ENCODE measurements around the gene CFAP97D2.

CFAP97D2 gene

DNA sequence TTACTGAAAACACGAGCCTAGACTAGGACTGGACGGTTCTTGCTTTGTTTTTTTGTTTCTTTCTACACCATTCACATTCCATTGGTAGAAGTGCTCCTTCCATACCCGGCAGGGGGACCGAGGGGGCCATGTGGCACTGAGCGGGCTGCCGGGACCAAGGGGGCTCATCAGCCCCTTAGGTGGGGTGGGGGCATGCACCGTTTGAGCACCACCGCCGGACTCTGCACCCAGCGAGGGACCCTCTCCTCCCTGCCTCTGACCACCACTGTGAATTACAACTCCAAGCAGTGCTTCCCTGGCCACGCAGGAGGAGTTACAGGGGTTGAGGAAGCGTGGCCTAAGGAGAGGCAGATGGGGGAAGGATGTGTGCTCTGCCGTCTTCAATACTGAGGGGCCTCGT lies 15.0 kb upstream of the CFAP97D2 start:
- ATAC-seq: no peak
- TF ChIP-seq, protein P1, sequence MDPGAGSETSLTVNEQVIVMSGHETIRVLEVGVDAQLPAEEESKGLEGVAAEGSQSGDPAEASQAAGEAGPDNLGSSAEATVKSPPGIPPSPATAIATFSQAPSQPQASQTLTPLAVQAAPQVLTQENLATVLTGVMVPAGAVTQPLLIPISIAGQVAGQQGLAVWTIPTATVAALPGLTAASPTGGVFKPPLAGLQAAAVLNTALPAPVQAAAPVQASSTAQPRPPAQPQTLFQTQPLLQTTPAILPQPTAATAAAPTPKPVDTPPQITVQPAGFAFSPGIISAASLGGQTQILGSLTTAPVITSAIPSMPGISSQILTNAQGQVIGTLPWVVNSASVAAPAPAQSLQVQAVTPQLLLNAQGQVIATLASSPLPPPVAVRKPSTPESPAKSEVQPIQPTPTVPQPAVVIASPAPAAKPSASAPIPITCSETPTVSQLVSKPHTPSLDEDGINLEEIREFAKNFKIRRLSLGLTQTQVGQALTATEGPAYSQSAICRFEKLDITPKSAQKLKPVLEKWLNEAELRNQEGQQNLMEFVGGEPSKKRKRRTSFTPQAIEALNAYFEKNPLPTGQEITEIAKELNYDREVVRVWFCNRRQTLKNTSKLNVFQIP (CRISPR knock-in tag; IDR thresholded peaks at IDR 0.05; ENCODE audit: borderline replicate concordance, low read depth): no peak
- TF ChIP-seq PPARA (CRISPR knock-in tag; IDR thresholded peaks at IDR 0.05; ENCODE audit: borderline replicate concordance) (no peak), CSDC2 (CRISPR knock-in tag; IDR thresholded peaks at IDR 0.05) (no peak), ZNF8 (CRISPR knock-in tag; IDR thresholded peaks at IDR 0.05) (no peak), TCF4 (CRISPR knock-in tag; IDR thresholded peaks at IDR 0.05; ENCODE audit: borderline replicate concordance) (no peak), ZNF70 (CRISPR knock-in tag; IDR thresholded peaks at IDR 0.05) (no peak), GLIS3 (CRISPR knock-in tag; IDR thresholded peaks at IDR 0.05) (no peak), ZFP3 (CRISPR knock-in tag; IDR thresholded peaks at IDR 0.05) (no peak), BACH2 (CRISPR knock-in tag; IDR thresholded peaks at IDR 0.05; ENCODE audit: borderline replicate concordance) (no peak)

- ATAC-seq: no peak
- TF ChIP-seq PPARA (CRISPR knock-in tag; IDR thresholded peaks at IDR 0.05; ENCODE audit: borderline replicate concordance) (no peak), ARNTL (CRISPR knock-in tag; IDR thresholded peaks at IDR 0.05; ENCODE audit: borderline replicate concordance, low read depth) (no peak), ESRRG (CRISPR knock-in tag; IDR thresholded peaks at IDR 0.05) (no peak), TOX (CRISPR knock-in tag; IDR thresholded peaks at IDR 0.05; ENCODE audit: borderline replicate concordance) (no peak), ZNF565 (CRISPR knock-in tag; conservative IDR thresholded peaks at IDR 0.05; ENCODE audit: low read depth) (no peak), ZFP30 (CRISPR knock-in tag; IDR thresholded peaks at IDR 0.05) (no peak), TCF4 (CRISPR knock-in tag; IDR thresholded peaks at IDR 0.05; ENCODE audit: borderline replicate concordance) (no peak), RARB (CRISPR knock-in tag; IDR thresholded peaks at IDR 0.05) (no peak)
- TF ChIP-seq, protein P2, sequence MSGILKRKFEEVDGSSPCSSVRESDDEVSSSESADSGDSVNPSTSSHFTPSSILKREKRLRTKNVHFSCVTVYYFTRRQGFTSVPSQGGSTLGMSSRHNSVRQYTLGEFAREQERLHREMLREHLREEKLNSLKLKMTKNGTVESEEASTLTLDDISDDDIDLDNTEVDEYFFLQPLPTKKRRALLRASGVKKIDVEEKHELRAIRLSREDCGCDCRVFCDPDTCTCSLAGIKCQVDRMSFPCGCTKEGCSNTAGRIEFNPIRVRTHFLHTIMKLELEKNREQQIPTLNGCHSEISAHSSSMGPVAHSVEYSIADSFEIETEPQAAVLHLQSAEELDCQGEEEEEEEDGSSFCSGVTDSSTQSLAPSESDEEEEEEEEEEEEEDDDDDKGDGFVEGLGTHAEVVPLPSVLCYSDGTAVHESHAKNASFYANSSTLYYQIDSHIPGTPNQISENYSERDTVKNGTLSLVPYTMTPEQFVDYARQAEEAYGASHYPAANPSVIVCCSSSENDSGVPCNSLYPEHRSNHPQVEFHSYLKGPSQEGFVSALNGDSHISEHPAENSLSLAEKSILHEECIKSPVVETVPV (CRISPR knock-in tag; IDR thresholded peaks at IDR 0.05): no peak
Observed at GRCh38 chr13:114164681-114165429, 14.2 kb upstream of the CFAP97D2 start.

GRCh38 chr13:114166381-114167131 lies 12.5 kb upstream of the CFAP97D2 start:
- ATAC-seq: no peak
- no peak for TF ChIP-seq ZNF8 (CRISPR knock-in tag; IDR thresholded peaks at IDR 0.05)
- TF ChIP-seq, protein P1 (CRISPR knock-in tag; IDR thresholded peaks at IDR 0.05; ENCODE audit: borderline replicate concordance, low read depth): no peak
- no peak for TF ChIP-seq SNAI2 (CRISPR knock-in tag; IDR thresholded peaks at IDR 0.05)
- no peak for TF ChIP-seq PPARA (CRISPR knock-in tag; IDR thresholded peaks at IDR 0.05; ENCODE audit: borderline replicate concordance)
- no peak for TF ChIP-seq ZFP3 (CRISPR knock-in tag; IDR thresholded peaks at IDR 0.05)

- no peak for ATAC-seq
- no peak for TF ChIP-seq TOX (CRISPR knock-in tag; IDR thresholded peaks at IDR 0.05; ENCODE audit: borderline replicate concordance)
- no peak for TF ChIP-seq ZFP3 (CRISPR knock-in tag; IDR thresholded peaks at IDR 0.05)
- TF ChIP-seq ZFP30 (CRISPR knock-in tag; IDR thresholded peaks at IDR 0.05): no peak
- no peak for TF ChIP-seq ZNF565 (CRISPR knock-in tag; conservative IDR thresholded peaks at IDR 0.05; ENCODE audit: low read depth)
- no peak for TF ChIP-seq ARNTL (CRISPR knock-in tag; IDR thresholded peaks at IDR 0.05; ENCODE audit: borderline replicate concordance, low read depth)
- no peak for TF ChIP-seq ZNF70 (CRISPR knock-in tag; IDR thresholded peaks at IDR 0.05)
- TF ChIP-seq, protein P1 (CRISPR knock-in tag; IDR thresholded peaks at IDR 0.05; ENCODE audit: borderline replicate concordance, low read depth): no peak
- TF ChIP-seq, protein P2 (CRISPR knock-in tag; IDR thresholded peaks at IDR 0.05): no peak
Observed at GRCh38 chr13:114167426-114167825, 11.6 kb upstream of the CFAP97D2 start.
